GM18505 (cell line): Measurements from ENCODE around the gene ZSWIM5.
A peak's percentile ranks its signal among the peaks of the same experiment; 100 is the strongest.

Experiments used
- ATAC-seq: cut with Tn5 transposase; IDR thresholded peaks from one replicate; pipeline ENCODE4 v1.9.1; 2021; ENCODE audit not compliant: unreplicated experiment
- POLR2A ChIP-seq: IDR thresholded peaks from 4 replicates; pipeline ENCODE4 v1.6.1; 2011; ENCODE audit warnings: borderline replicate concordance; ENCODE audit not compliant: insufficient read depth, insufficient read length; ENCODE audit errors: extremely low read depth

Gene ZSWIM5

GRCh38 chr1:45059829-45060228 is 146.6 kb downstream of the ZSWIM5 start:
- no peak for ATAC-seq
- no peak for TF ChIP-seq POLR2A

- ATAC-seq, result no peak
- TF ChIP-seq POLR2A, result no peak
These were observed 148.9 kb downstream of the ZSWIM5 start for GRCh38 chr1:45057542-45057941.

- ATAC-seq, result no peak
These were observed 155.2 kb downstream of the ZSWIM5 start for GRCh38 chr1:45051005-45051772.

GRCh38 chr1:45047032-45047431 is 159.4 kb downstream of the ZSWIM5 start:
- TF ChIP-seq POLR2A, result no peak
- no peak for ATAC-seq

More at GRCh38 chr1:45051005-45051772, 155.2 kb downstream of the ZSWIM5 start:
- TF ChIP-seq POLR2A, result no peak

- TF ChIP-seq POLR2A, result no peak
- ATAC-seq, result no peak
These were observed 161.5 kb downstream of the ZSWIM5 start for GRCh38 chr1:45044916-45045315.

- TF ChIP-seq POLR2A, result no peak
These were observed 163.3 kb downstream of the ZSWIM5 start for GRCh38 chr1:45043094-45043493.

GRCh38 chr1:45040297-45040696 is 166.1 kb downstream of the ZSWIM5 start:
- ATAC-seq, result no peak

More at GRCh38 chr1:45043094-45043493, 163.3 kb downstream of the ZSWIM5 start:
- no peak for ATAC-seq

GRCh38 chr1:45038661-45039364 is 167.6 kb downstream of the ZSWIM5 start:
- no peak for ATAC-seq
- no peak for TF ChIP-seq POLR2A

More at GRCh38 chr1:45040297-45040696, 166.1 kb downstream of the ZSWIM5 start:
- no peak for TF ChIP-seq POLR2A

GRCh38 chr1:45038240-45038639 is 168.2 kb downstream of the ZSWIM5 start:
- TF ChIP-seq POLR2A, result no peak
- ATAC-seq, result no peak

GRCh38 chr1:45037456-45037855 is 168.9 kb downstream of the ZSWIM5 start:
- no peak for TF ChIP-seq POLR2A
- no peak for ATAC-seq

GRCh38 chr1:45035631-45036301 is 170.6 kb downstream of the ZSWIM5 start:
- no peak for ATAC-seq
- no peak for TF ChIP-seq POLR2A

GRCh38 chr1:45033356-45033755 is 173.0 kb downstream of the ZSWIM5 start:
- peak; percentile 59 for ATAC-seq

GRCh38 chr1:45032837-45033236 is 173.6 kb downstream of the ZSWIM5 start:
- ATAC-seq, result no peak
- TF ChIP-seq POLR2A, result no peak

More at GRCh38 chr1:45033356-45033755, 173.0 kb downstream of the ZSWIM5 start:
- TF ChIP-seq POLR2A, result no peak
